GM21619 (cell line): Measurements from ENCODE around the gene PBLD.

Experiments used
- ATAC-seq: cut with Tn5 transposase; IDR thresholded peaks from one replicate; pipeline ENCODE4 v1.9.1; 2021; ENCODE audit not compliant: unreplicated experiment

Gene PBLD

DNA sequence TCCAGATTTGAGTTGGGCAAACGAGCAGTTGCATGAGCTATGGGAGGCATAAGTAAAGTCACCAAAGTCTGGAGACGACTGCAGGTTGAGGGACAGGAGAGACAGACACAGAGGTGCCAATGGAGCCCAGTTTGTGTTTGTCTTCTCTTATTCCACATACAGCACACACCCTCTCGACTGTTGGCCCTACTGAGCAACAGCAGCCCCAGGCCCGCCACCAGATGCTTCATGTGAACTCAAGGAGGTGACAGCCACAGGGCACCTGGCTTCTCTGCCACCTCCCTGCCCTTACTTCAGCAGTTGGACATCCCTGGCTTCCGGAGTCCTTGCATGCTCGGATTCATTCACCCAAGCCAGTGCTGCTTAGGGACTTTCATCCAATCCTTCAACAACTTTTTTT, 94.4 kb downstream of the PBLD start:
- no peak for ATAC-seq

DNA sequence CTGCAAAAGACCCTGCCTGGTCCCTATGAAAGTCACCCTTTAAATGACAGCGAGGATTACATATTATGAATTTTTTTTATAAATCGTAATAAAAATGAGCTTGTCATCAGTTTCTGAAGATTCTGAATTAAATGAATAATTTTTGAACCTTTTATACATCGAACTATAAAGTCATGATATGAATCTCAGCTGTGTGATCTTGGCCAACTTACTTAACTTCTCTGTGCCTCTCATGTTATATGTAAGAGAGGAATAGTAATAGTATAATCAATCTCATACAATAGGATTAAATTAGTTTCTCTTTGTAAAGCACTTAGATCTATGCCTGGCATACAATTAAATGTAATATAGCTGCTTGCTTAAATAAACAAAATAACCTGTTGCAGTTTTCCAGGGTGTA, 95.6 kb downstream of the PBLD start:
- no peak for ATAC-seq

GRCh38 chr10:68235581-68235980, 97.1 kb downstream of the PBLD start:
- no peak for ATAC-seq

DNA sequence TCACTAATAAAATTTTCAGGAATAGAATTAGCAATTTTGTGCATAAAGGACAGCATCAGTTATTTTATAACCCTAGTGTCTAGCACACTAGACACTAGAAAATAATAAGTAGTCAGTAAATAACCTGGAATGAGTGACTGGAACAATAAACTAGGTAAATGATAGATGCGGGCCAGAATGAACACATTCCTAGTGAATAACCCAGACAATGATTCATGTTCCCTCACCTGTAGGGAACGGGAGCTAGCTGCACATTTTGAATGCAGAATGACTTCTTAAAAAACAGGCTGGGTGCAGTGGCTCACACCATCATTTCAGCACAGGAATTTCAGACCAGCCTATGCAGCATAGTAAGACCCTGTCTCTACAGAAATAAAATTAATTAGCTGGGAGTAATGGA, 97.6 kb downstream of the PBLD start:
- ATAC-seq, result no peak

DNA sequence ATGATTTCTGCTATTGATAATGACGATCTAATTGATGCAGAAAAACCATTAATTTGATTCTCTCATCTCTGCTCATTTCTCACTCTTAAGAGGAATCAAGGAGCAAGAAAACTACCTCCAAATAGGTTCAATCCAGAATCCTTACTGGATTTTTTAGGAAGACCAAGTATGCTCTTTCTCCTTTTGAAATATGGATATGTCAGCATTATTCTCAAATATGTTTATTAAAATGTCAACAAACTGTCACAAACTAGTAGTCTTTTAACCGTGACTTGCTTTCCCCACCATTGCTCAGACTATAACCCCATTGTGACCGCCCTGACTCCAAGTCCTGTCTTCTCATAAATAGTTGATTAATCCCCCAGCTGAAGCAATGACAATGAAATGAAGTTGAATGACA, 99.7 kb downstream of the PBLD start:
- ATAC-seq, result no peak
